Chondrocyte (in vitro differentiated cells): ENCODE measurements around the gene PTCD2. TPM values are rescaled to one million over a fixed set of nuclear protein-coding genes. Genes with fewer than 3 reads are reported as not detected.

ENCODE experiments used
- DNase-seq: peaks from one replicate; pipeline ENCODE4 v3.0.0; 2021; ENCODE audit warnings: mixed read lengths, low spot score
- H3K27ac Mint-ChIP-seq: one replicate; pipeline ENCODE4 v1.8.0; 2021; ENCODE audit warnings: mild to moderate bottlenecking, moderate library complexity, mixed read lengths; ENCODE audit not compliant: unreplicated experiment
- H3K27me3 Mint-ChIP-seq: 2 replicates; pipeline ENCODE4 v1.8.0; 2021; ENCODE audit warnings: low read depth, mixed read lengths
- H3K36me3 Mint-ChIP-seq: 2 replicates; pipeline ENCODE4 v1.8.0; 2021; ENCODE audit warnings: low read depth, mixed read lengths
- H3K4me1 Mint-ChIP-seq: 2 replicates; pipeline ENCODE4 v1.8.0; 2021; ENCODE audit warnings: low read depth, mild to moderate bottlenecking, mixed read lengths
- H3K4me3 Mint-ChIP-seq: one replicate; pipeline ENCODE4 v1.8.0; 2021; ENCODE audit warnings: mild to moderate bottlenecking, moderate library complexity, mixed read lengths; ENCODE audit not compliant: unreplicated experiment
- H3K9me3 Mint-ChIP-seq: 2 replicates; pipeline ENCODE4 v1.8.0; 2021; ENCODE audit warnings: low read depth, mixed read lengths
- total RNA-seq: library from RNA; stranded (reverse); gene quantifications from 3 replicates; pipeline ENCODE4 v1.2.1, GENCODE V29; 2021
- TF ChIP-seq, protein P1 (sequence below): fragments of 200-600 bp; sonication (generic); IDR thresholded peaks from 2 replicates; pipeline ENCODE4 v1.5.0; 2021; ENCODE audit warnings: antibody characterized with exemption, mild to moderate bottlenecking, moderate library complexity

The PTCD2 gene
- total RNA-seq, 1 donor from 2014 or later = 8.5 TPM

DNA sequence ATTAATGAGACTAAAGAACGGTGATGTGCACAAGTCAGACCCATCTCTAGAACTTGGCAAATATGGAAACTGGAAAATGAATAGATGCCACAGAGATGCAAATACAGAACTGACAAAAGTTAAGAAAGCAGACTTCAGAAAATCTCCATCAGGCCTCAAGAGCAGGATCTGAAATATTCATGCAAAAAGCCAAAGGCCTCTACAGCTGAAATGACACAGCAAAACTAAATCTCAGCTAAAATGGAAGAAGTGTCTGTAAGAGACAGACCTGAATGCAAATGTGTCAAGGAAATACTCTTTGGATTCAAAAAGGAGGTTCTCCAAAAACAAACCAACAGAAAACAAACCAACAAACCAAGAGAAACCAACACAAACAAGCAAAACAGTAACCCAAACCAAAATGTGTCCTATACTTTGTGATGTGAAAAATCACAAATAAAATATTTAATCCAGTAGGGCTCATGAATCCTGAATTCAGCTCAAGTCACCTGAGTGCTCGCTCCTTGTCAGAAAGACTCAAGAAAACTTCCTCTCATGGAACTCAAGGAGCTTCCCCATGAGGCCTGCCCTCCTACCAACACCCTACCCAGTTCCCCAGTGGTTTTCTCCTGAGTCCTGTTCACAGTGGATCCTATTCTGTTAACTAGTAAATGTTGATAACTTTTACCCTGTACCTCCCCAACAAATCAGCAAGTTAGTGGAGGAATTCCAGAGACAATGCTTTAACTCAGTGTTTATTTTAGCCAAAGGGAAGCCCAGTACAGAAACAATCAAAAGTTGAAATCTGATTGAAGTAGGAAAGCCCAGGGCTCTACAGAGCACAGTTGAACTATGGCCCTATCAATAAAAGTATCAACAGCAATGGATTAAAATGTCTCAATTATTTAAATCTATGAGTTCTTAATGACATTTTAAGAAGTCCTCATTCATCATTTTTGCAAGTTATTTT lies 14.7 kb upstream of the PTCD2 start:
- H3K27me3 Mint-ChIP-seq = no peaks in the 10 kb centered on the region

DNA sequence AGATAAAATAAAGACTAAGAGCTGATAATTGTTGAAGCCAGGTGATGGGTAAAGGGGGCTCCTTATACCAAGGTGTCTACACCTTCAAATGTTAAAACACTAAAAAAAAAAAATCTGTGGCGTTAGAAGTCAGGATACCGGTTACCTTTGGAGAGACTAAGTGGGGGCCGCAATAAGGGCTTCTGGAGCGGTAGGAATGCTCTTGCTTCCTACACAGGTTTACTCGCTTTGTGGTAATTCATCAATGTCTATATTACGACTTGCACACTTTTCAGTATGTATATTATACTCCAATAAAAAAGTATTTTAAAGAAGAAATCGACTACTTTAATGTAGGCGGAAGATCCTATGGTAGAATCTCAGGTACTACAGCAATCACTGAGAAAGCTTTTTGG lies 12.6 kb upstream of the PTCD2 start:
- Mint-ChIP-seq H3K36me3 (peaks cover 4% of the 10 kb centered on the region), H3K27ac (peak overlapping the region; percentile 98), H3K4me3 (peak overlapping the region; percentile 84), H3K4me1 (peaks cover 24% of the 10 kb centered on the region), H3K27me3 (no peaks in the 10 kb centered on the region), H3K9me3 (peaks cover 4% of the 10 kb centered on the region)
- TF ChIP-seq, protein P1, sequence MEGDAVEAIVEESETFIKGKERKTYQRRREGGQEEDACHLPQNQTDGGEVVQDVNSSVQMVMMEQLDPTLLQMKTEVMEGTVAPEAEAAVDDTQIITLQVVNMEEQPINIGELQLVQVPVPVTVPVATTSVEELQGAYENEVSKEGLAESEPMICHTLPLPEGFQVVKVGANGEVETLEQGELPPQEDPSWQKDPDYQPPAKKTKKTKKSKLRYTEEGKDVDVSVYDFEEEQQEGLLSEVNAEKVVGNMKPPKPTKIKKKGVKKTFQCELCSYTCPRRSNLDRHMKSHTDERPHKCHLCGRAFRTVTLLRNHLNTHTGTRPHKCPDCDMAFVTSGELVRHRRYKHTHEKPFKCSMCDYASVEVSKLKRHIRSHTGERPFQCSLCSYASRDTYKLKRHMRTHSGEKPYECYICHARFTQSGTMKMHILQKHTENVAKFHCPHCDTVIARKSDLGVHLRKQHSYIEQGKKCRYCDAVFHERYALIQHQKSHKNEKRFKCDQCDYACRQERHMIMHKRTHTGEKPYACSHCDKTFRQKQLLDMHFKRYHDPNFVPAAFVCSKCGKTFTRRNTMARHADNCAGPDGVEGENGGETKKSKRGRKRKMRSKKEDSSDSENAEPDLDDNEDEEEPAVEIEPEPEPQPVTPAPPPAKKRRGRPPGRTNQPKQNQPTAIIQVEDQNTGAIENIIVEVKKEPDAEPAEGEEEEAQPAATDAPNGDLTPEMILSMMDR = no peak
- no peak for DNase-seq

More for the DNA sequence above, 14.7 kb upstream of the PTCD2 start:
- peaks cover 4% of the 10 kb centered on the region for H3K9me3 Mint-ChIP-seq
- H3K4me3 Mint-ChIP-seq = no peak overlapping the region
- peaks cover 33% of the 10 kb centered on the region for H3K4me1 Mint-ChIP-seq
- no peaks in the 10 kb centered on the region for H3K36me3 Mint-ChIP-seq
- no peak for DNase-seq
- peak overlapping the region; percentile 50 for H3K27ac Mint-ChIP-seq
- TF ChIP-seq, protein P1 = no peak

- peak overlapping the region; percentile 84 for H3K4me3 Mint-ChIP-seq
- no peaks in the 10 kb centered on the region for H3K27me3 Mint-ChIP-seq
- H3K27ac Mint-ChIP-seq = peak overlapping the region; percentile 98
- H3K9me3 Mint-ChIP-seq = peaks cover 3% of the 10 kb centered on the region
- H3K36me3 Mint-ChIP-seq = peaks cover 7% of the 10 kb centered on the region
- DNase-seq = peak; percentile 99
- TF ChIP-seq, protein P1 = peak; percentile 91
- peaks cover 24% of the 10 kb centered on the region for H3K4me1 Mint-ChIP-seq
Observed at GRCh38 chr5:72307968-72308852, 12.0 kb upstream of the PTCD2 start.

DNA sequence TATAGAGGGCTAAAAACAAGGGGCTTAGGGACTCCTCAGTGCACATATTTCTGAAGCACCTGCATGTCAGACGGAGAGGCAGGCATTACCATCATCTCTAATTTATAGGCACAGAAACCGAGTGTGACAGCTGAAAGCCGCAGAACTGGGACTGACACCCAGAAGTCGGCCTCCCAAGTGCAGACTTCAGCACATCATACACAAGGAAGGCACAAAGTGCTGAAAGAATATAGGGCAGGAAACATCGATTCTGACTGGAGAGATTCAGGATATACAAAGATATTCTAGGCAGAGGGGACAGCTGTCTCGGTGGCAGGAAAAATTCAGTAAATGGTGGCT lies 11.4 kb upstream of the PTCD2 start:
- H3K4me1 Mint-ChIP-seq = peaks cover 24% of the 10 kb centered on the region
- peaks cover 7% of the 10 kb centered on the region for H3K36me3 Mint-ChIP-seq
- H3K27ac Mint-ChIP-seq = peak overlapping the region; percentile 81
- no peak overlapping the region for H3K4me3 Mint-ChIP-seq
- H3K9me3 Mint-ChIP-seq = no peaks in the 10 kb centered on the region
- no peaks in the 10 kb centered on the region for H3K27me3 Mint-ChIP-seq
- TF ChIP-seq, protein P1 = no peak
- DNase-seq = no peak

- H3K4me1 Mint-ChIP-seq = peaks cover 17% of the 10 kb centered on the region
- TF ChIP-seq, protein P1 = no peak
- no peak for DNase-seq
- H3K27me3 Mint-ChIP-seq = no peaks in the 10 kb centered on the region
- H3K36me3 Mint-ChIP-seq = peaks cover 7% of the 10 kb centered on the region
- no peak overlapping the region for H3K27ac Mint-ChIP-seq
- no peak overlapping the region for H3K4me3 Mint-ChIP-seq
- H3K9me3 Mint-ChIP-seq = no peaks in the 10 kb centered on the region
Observed at GRCh38 chr5:72313141-72313540, 7.0 kb upstream of the PTCD2 start.
